ENCODE data around the gene TEX52. TPM values are rescaled to one million over a fixed set of nuclear protein-coding genes. Genes with fewer than 3 reads are reported as not detected.

TEX52 gene
- total RNA-seq, 1 donor from 2014 or later, result not detected

DNA sequence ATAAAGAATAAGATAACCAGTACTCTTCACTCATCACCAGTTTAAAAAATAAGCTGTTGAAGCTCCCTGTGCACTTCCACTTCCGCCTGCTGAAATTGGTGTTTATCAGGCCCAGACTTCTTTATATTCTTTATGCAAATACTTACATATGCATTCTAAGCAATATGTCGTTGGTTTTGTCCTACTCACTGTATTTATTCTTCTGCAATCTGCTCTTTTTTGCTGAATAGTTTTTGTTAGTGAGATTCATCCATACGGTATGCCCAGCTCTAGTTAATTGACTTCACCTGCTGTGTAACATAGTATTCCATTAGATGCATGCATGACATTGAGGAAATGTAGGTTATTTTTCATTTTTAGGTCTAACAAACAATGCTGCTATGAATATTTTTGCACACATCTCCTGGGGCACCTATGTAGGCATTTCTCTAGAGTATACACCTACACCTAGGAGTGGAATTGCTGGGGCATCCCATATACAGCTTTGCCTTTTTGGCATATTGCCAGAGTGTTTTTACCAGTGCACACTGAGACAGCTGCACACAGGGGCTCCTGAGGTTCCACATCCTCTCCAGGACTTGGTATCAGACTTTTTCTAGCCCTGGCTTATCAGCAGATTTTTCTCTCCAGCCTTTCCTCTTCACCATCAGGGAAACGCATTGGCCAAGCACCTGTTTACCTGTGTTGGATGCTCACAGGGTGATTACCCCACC is 21.0 kb downstream of the TEX52 start:
- no peak for DNase-seq (ENCODE audit: missing footprints)
- intact Hi-C loops (cut with DNase I), result no loop called here
- ATAC-seq, result no peak

DNA sequence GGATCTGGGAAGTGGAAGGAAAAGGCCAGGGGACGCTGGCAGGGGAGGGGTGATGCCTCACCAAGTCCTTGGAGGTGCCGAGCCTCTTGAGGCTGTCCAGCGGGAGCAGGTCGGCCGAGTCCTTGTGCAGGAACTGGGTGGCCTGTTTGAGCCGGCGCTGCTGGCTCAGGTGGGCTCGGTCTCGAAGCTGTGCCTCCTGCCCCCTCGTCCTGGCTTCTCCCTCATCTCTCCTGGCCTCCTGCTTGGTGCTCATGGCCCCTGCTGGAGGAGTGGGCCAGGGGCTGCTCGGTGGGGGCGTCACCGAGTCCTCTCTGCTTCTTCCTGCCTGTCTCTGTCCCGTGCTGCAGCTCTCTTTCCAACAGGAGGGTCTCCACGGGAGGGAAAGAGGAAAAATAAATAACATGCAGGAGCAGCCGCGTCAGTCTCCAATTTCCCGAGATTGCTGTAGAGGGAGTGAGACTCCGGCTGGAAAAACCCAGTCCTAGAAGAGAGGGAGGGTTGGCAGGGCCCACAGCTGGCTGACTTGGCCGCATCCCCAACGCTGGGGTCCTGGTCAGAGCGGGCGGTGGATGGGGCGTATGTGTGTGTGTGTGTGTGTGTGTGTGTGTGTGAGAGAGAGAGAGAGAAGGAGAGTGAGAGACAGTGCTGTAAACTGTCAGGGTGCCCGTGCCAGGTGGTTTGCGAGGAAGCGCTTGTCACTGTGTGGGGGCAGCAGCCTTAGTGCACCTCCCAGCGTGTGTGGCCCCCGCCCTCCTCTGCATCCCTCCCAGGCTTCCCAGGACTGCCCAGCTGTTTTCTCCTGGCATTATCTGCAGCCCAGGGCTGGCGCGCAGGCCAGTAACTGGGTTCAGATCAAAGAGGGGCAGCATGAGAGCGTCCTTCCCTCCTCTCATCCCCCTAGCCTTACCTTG is 22.0 kb downstream of the TEX52 start, which contains the start of gene NRIP2:
Gene NRIP2 (minus strand): TSS at position 455 of the 911 bp plus-strand sequence. CDS start 52 bp downstream, at position 403.
- DNase-seq (ENCODE audit: missing footprints) (no peak), ATAC-seq (peak; percentile 47)
- intact Hi-C loops (cut with DNase I), result no loop called here

DNA sequence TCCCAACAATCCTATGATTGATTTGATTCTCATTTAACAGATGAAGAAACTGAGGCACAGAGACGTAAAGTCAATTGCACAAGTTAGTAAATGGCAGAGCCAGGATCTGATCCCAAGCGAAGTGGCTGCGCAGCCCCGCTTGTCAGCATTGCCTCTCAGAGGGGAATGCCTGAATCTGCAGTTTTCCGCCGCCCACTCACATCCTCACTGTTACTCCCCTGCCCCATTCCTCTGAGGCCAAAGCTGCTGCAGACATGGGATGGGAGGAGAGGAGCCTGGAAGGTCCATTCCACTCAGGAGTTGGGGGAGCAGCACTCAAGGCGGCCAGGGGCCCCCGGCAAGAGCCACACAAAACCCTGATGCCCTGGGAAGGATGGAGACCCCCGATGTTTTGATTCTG is 23.0 kb downstream of the TEX52 start:
- DNase-seq (ENCODE audit: missing footprints) (no peak), ATAC-seq (peak; percentile 29)
- intact Hi-C loops (cut with DNase I), result no loop called here

DNA sequence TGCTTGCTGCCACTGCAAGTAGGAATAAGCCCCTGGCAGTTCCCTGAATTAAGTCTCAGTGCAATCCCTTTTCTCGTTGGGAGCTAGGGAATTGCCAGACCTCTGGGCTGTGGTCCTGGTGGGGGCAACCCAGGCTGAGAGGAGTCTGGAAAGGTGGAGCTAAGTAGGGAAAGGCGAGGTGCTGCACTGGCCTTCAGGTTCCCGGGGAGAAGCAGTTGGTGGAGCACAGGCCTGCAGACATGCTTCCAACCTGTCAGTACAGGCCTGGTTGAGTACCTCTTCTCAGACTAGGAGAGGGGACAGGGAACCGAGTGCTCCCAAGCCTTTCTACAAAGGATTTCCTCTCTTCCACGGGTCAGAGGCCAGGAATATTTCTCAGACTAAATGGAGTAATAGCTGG is 23.5 kb downstream of the TEX52 start:
- no peak for ATAC-seq
- intact Hi-C loops (cut with DNase I), result no loop called here
- DNase-seq (ENCODE audit: missing footprints), result no peak

- DNase-seq (ENCODE audit: missing footprints), result no peak
- no peak for ATAC-seq
- intact Hi-C loops (cut with DNase I), result no loop called here
Measured at GRCh38 chr12:2832550-2833127, 24.2 kb downstream of the TEX52 start.

DNA sequence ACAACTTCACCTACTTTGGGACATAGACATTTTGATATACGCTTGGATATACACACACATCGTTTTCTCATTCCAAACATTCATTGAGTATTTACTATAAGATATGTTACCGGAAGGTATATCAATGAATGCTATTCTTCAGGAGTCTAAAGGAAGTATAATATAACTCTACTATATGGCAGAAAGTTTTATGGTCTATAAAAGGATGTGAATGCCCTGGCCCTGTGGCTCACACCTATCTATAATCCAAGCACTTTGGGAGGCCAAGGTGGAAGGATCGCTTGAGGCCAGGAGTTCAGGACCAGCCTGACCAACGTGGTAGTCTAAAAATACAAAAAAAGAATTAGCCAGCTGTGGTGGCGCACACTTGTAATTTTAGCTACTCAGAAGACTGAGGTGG is 27.6 kb downstream of the TEX52 start:
- no peak for ATAC-seq
- no peak for DNase-seq (ENCODE audit: missing footprints)
- intact Hi-C loops (cut with DNase I), result no loop called here

DNA sequence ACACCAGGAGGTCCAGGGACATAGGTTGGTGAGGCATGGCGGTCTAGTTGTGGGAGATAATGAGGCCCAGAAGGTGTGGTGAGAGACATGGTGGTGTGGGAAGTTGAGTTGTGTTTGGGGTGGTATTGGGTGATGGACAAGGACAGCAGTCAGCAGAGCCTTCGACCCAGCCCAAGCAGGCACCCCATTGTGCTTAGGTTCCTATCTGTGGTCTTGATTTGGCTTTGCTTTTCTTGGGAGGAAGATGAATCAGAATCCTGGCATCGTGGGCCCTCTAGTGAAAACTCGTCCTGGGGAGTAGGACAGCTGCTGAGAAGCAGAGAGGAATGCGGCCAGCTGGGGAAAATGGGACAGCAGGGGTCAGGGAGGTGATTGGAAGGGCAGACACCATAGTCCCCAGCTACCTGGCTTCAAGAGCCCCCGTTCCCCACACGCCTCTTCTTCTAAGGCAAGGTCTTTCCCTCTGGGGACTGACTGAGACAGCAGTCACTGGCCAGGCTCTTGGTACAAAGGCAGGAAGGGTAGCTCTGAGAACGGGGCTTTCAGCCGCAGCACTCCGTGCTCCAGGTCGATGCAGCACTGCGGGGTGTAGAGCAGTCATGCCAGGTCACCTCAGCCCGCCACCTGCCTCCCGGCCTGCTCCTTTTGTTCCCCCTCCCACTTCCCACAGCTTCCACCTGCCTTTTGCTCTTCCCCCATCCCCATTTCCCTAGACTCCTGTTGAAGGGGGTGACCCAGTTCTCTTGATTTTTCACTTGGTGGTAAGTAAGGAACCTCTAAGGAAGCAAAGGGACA is 29.9 kb downstream of the TEX52 start:
- intact Hi-C loops (cut with DNase I), result no loop called here
- no peak for ATAC-seq
- no peak for DNase-seq (ENCODE audit: missing footprints)

GRCh38 chr12:2826036-2826435 is 30.8 kb downstream of the TEX52 start:
- DNase-seq (ENCODE audit: missing footprints) (no peak), ATAC-seq (no peak)
- intact Hi-C loops (cut with DNase I), result no loop called here

- intact Hi-C loops (cut with DNase I), result no loop called here
- DNase-seq (ENCODE audit: missing footprints) (no peak), ATAC-seq (no peak)
Measured at GRCh38 chr12:2825132-2825531, 31.7 kb downstream of the TEX52 start.

DNA sequence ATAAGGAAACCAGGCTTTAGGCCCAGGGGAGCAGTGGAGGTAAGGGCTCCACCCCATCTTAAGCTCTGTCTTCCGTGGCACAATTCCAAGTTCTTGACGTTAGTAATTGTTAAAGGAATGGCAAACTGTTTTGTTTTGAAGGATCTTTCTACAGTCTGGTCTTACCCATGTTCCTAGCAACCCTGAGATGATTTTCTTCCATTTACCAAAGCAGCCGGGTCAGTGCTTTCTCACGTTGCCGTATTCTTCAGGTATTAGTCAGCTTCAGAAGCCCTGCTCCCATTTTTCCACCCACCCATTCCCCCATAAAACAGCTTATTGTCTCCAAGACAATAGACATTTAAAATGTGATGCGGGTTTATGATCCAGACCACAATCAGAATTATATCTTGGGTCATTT is 32.3 kb downstream of the TEX52 start:
- DNase-seq (ENCODE audit: missing footprints) (no peak), ATAC-seq (no peak)
- intact Hi-C loops (cut with DNase I), result no loop called here

GRCh38 chr12:2823483-2823882 is 33.4 kb downstream of the TEX52 start:
- intact Hi-C loops (cut with DNase I), result no loop called here
- ATAC-seq, result no peak

GRCh38 chr12:2820432-2820831 is 36.4 kb downstream of the TEX52 start:
- intact Hi-C loops (cut with DNase I), result no loop called here
- DNase-seq (ENCODE audit: missing footprints) (no peak), ATAC-seq (no peak)

More at GRCh38 chr12:2823483-2823882, 33.4 kb downstream of the TEX52 start:
- no peak for DNase-seq (ENCODE audit: missing footprints)

DNA sequence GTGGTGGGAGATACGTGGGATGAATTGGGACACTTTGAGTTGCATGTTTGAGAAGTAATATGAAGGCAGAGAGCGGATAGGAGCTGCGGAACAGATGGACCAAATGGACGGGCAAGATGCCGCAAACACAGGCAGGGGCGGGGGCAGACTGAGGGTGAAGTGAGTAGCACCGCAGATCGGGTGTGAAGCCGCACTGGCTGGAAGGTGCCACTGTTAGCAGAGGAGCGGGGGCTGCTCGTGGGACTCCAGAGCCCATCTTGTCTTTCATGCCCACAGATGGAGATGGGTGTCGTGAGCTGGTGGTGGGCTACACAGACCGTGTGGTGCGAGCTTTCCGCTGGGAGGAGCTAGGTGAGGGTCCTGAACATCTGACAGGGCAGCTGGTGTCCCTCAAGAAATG is 37.0 kb downstream of the TEX52 start:
- DNase-seq (ENCODE audit: missing footprints) (no peak), ATAC-seq (no peak)
- intact Hi-C loops (cut with DNase I), result no loop called here

DNA sequence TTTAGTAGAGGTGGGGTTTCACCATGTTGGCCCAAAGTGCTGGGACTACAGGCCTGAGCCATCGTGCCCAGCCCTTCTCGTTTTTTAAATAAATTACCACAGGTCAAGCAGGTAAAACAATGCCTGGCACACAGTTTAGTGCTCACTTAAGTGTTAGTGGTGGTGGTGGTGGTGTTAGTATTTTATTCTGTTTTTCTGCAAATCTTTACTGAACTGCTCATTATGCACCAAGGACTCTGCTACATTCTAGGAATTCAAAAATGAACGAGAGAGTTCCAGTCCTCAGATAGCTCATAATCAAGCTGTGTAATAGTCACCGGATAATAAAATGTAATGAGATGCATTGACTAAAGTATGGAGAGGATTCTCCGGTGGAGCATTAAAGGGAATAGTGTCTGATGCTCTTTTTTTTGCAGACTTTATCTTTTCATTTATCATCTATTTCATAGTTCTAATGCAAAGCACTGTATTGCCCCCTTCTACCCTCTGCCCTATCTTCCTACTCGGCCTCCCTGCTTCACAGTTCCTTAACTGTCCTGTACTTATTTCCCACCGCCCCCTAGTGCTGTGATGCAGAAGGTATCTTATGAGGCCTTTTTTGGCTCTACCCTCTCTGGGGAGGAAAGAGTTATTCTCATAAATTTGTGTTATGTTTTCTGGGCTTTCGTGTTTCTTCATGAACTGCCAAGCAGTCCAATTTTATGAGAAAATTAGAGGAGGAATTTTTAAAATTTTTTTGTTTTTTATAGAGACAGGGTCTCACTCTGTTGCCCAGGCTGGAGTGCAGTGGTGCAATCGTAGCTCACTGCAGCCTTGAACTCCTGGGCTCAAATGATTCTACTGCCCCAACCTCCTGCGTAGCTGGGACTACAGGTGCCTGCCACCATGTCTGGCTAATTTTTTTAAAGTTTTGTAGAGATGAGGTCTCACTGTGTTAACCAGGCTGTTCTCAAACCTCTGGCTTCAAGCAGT is 43.3 kb downstream of the TEX52 start:
- DNase-seq (ENCODE audit: missing footprints) (no peak), ATAC-seq (peak; percentile 37)
- intact Hi-C loops (cut with DNase I), result no loop called here

GRCh38 chr12:2812290-2813213 is 44.3 kb downstream of the TEX52 start, which contains the start of gene ITFG2:
ITFG2 (plus strand) TSS chr12:2812668; CDS start chr12:2812761, 93 bp downstream.
- DNase-seq (ENCODE audit: missing footprints) (peak; percentile 100), ATAC-seq (peak; percentile 99)
- intact Hi-C loops (cut with DNase I), result loop anchor here (1.0 kb wide), 1 partner anchor 17 kb away; no protein-coding TSS in a partner anchor

GRCh38 chr12:2811801-2812200 is 45.0 kb downstream of the TEX52 start:
- intact Hi-C loops (cut with DNase I), result loop anchor here (1.0 kb wide), 1 partner anchor 16 kb away; no protein-coding TSS in a partner anchor
- DNase-seq (ENCODE audit: missing footprints) (no peak), ATAC-seq (no peak)

DNA sequence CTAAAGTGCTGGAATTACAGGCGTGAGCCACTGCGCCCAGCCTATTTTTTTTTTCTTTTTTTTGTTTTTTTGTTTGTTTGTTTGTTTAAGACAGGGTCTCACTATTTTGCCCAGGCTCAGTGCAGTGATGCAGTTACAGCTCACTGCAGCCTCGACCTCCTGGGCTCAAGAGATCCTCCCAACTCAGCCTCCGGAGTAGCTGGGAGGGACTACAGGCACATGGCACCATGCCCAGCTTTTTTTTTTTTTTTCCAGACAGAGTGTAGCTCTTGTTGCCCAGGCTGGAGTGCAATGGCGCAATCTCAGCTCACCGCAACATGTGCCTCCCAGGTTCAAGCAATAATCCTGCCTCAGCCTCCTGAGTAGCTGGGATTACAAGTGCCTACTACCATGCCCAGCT is 50.1 kb downstream of the TEX52 start:
- intact Hi-C loops (cut with DNase I), result no loop called here
- no peak for ATAC-seq
- no peak for DNase-seq (ENCODE audit: missing footprints)

Measured in Right ventricle myocardium inferior (tissue), 1 donor.